ENCODE measurements around the gene STX2. TPM values are rescaled to one million over a fixed set of nuclear protein-coding genes. Genes with fewer than 3 reads are reported as not detected.

STX2 gene
- total and polyA plus RNA-seq, 9 donors = 14.6 to 24.7 (median 17.9) TPM

GRCh38 chr12:130805635-130806034 lies 33.4 kb downstream of the STX2 start:
- H3K36me3 ChIP-seq (ENCODE audit: control insufficient read depth, insufficient read depth, low read length) = peaks cover 56% of the 10 kb centered on the region
- H3K9me3 ChIP-seq (replicated peaks; ENCODE audit: control insufficient read depth, low read depth, low read length) = no peaks in the 10 kb centered on the region
- no peak overlapping the region for H3K4me3 ChIP-seq (ENCODE audit: low read length)
- H3K27me3 ChIP-seq (ENCODE audit: control insufficient read depth, insufficient read depth, low read length) = no peaks in the 10 kb centered on the region
- H3K27ac ChIP-seq (ENCODE audit: low read length) = no peak overlapping the region
- 82% methylated on average over 3 of the region's 5 CpGs for WGBS (ENCODE audit: insufficient coverage)
- H3K4me1 ChIP-seq (ENCODE audit: control insufficient read depth, insufficient read depth, low read length) = no peaks in the 10 kb centered on the region
- no peak for DNase-seq

- Histone ChIP-seq H3K27ac (ENCODE audit: low read length) (no peak overlapping the region), H3K9me3 (replicated peaks; ENCODE audit: control insufficient read depth, low read depth, low read length) (no peaks in the 10 kb centered on the region), H3K4me1 (ENCODE audit: control insufficient read depth, insufficient read depth, low read length) (no peaks in the 10 kb centered on the region), H3K27me3 (ENCODE audit: control insufficient read depth, insufficient read depth, low read length) (no peaks in the 10 kb centered on the region), H3K4me3 (ENCODE audit: low read length) (no peak overlapping the region), H3K36me3 (ENCODE audit: control insufficient read depth, insufficient read depth, low read length) (peaks cover 62% of the 10 kb centered on the region)
- WGBS (ENCODE audit: insufficient coverage) = 92% methylated on average over 13 of the region's 14 CpGs
- no peak for DNase-seq
Observed at GRCh38 chr12:130804216-130804615, 34.8 kb downstream of the STX2 start.

- no peaks in the 10 kb centered on the region for H3K27me3 ChIP-seq (ENCODE audit: control insufficient read depth, insufficient read depth, low read length)
- DNase-seq = no peak
- H3K27ac ChIP-seq (ENCODE audit: low read length) = no peak overlapping the region
- H3K4me1 ChIP-seq (ENCODE audit: control insufficient read depth, insufficient read depth, low read length) = no peaks in the 10 kb centered on the region
- no CpG with 5 or more reads among the region's 5 CpGs for WGBS (ENCODE audit: insufficient coverage)
- H3K9me3 ChIP-seq (replicated peaks; ENCODE audit: control insufficient read depth, low read depth, low read length) = no peaks in the 10 kb centered on the region
- peaks cover 66% of the 10 kb centered on the region for H3K36me3 ChIP-seq (ENCODE audit: control insufficient read depth, insufficient read depth, low read length)
- H3K4me3 ChIP-seq (ENCODE audit: low read length) = no peak overlapping the region
Observed at GRCh38 chr12:130803702-130804101, 35.3 kb downstream of the STX2 start.

- Histone ChIP-seq H3K4me1 (ENCODE audit: control insufficient read depth, insufficient read depth, low read length) (no peaks in the 10 kb centered on the region), H3K27ac (ENCODE audit: low read length) (no peak overlapping the region), H3K36me3 (ENCODE audit: control insufficient read depth, insufficient read depth, low read length) (peaks cover 64% of the 10 kb centered on the region), H3K27me3 (ENCODE audit: control insufficient read depth, insufficient read depth, low read length) (no peaks in the 10 kb centered on the region), H3K9me3 (replicated peaks; ENCODE audit: control insufficient read depth, low read depth, low read length) (no peaks in the 10 kb centered on the region), H3K4me3 (ENCODE audit: low read length) (no peak overlapping the region)
- WGBS (ENCODE audit: insufficient coverage) = no CpG with 5 or more reads among the region's 2 CpGs
- no peak for DNase-seq
Observed at GRCh38 chr12:130800312-130800711, 38.7 kb downstream of the STX2 start.

GRCh38 chr12:130799051-130799450 lies 40.0 kb downstream of the STX2 start:
- H3K36me3 ChIP-seq (ENCODE audit: control insufficient read depth, insufficient read depth, low read length) = peaks cover 59% of the 10 kb centered on the region
- no CpG with 5 or more reads among the region's 4 CpGs for WGBS (ENCODE audit: insufficient coverage)

GRCh38 chr12:130796985-130797686 lies 41.9 kb downstream of the STX2 start:
- Histone ChIP-seq H3K27ac (ENCODE audit: low read length) (no peak overlapping the region), H3K36me3 (ENCODE audit: control insufficient read depth, insufficient read depth, low read length) (peaks cover 65% of the 10 kb centered on the region)
- WGBS (ENCODE audit: insufficient coverage) = 95% methylated on average over 7 of the region's 19 CpGs

More at GRCh38 chr12:130799051-130799450, 40.0 kb downstream of the STX2 start:
- no peak for DNase-seq
- Histone ChIP-seq H3K27ac (ENCODE audit: low read length) (no peak overlapping the region), H3K4me3 (ENCODE audit: low read length) (no peak overlapping the region), H3K4me1 (ENCODE audit: control insufficient read depth, insufficient read depth, low read length) (no peaks in the 10 kb centered on the region), H3K9me3 (replicated peaks; ENCODE audit: control insufficient read depth, low read depth, low read length) (no peaks in the 10 kb centered on the region), H3K27me3 (ENCODE audit: control insufficient read depth, insufficient read depth, low read length) (no peaks in the 10 kb centered on the region)

GRCh38 chr12:130795906-130796305 lies 43.1 kb downstream of the STX2 start:
- DNase-seq = no peak
- no peak overlapping the region for H3K27ac ChIP-seq (ENCODE audit: low read length)
- no peaks in the 10 kb centered on the region for H3K4me1 ChIP-seq (ENCODE audit: control insufficient read depth, insufficient read depth, low read length)
- H3K27me3 ChIP-seq (ENCODE audit: control insufficient read depth, insufficient read depth, low read length) = no peaks in the 10 kb centered on the region
- H3K4me3 ChIP-seq (ENCODE audit: low read length) = no peak overlapping the region
- peaks cover 62% of the 10 kb centered on the region for H3K36me3 ChIP-seq (ENCODE audit: control insufficient read depth, insufficient read depth, low read length)
- WGBS (ENCODE audit: insufficient coverage) = 75% methylated on average over 4 of the region's 6 CpGs
- no peaks in the 10 kb centered on the region for H3K9me3 ChIP-seq (replicated peaks; ENCODE audit: control insufficient read depth, low read depth, low read length)

More at GRCh38 chr12:130796985-130797686, 41.9 kb downstream of the STX2 start:
- no peak for DNase-seq
- no peak overlapping the region for H3K4me3 ChIP-seq (ENCODE audit: low read length)
- H3K27me3 ChIP-seq (ENCODE audit: control insufficient read depth, insufficient read depth, low read length) = no peaks in the 10 kb centered on the region
- no peaks in the 10 kb centered on the region for H3K9me3 ChIP-seq (replicated peaks; ENCODE audit: control insufficient read depth, low read depth, low read length)
- H3K4me1 ChIP-seq (ENCODE audit: control insufficient read depth, insufficient read depth, low read length) = no peaks in the 10 kb centered on the region

DNA sequence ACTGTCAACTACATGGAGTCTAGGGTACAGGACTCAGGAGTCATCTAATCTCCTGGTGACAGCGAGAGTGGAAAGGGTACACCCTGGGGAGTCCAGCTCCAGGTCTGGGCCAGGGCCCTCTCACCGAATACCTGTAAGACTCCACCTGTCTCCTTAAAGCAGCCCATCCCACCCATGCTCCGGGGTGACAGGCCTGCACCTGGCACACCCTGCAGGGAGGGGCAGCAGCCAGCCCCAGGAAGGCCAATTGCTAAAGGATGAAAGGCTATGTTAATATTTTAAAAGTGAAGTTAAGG lies 45.5 kb downstream of the STX2 start:
- DNase-seq = no peak
- no peaks in the 10 kb centered on the region for H3K27me3 ChIP-seq (ENCODE audit: control insufficient read depth, insufficient read depth, low read length)
- no peaks in the 10 kb centered on the region for H3K4me1 ChIP-seq (ENCODE audit: control insufficient read depth, insufficient read depth, low read length)
- 100% methylated on average over 1 of the region's 3 CpGs for WGBS (ENCODE audit: insufficient coverage)
- H3K36me3 ChIP-seq (ENCODE audit: control insufficient read depth, insufficient read depth, low read length) = peaks cover 41% of the 10 kb centered on the region
- no peak overlapping the region for H3K4me3 ChIP-seq (ENCODE audit: low read length)
- H3K9me3 ChIP-seq (replicated peaks; ENCODE audit: control insufficient read depth, low read depth, low read length) = no peaks in the 10 kb centered on the region
- no peak overlapping the region for H3K27ac ChIP-seq (ENCODE audit: low read length)

DNA sequence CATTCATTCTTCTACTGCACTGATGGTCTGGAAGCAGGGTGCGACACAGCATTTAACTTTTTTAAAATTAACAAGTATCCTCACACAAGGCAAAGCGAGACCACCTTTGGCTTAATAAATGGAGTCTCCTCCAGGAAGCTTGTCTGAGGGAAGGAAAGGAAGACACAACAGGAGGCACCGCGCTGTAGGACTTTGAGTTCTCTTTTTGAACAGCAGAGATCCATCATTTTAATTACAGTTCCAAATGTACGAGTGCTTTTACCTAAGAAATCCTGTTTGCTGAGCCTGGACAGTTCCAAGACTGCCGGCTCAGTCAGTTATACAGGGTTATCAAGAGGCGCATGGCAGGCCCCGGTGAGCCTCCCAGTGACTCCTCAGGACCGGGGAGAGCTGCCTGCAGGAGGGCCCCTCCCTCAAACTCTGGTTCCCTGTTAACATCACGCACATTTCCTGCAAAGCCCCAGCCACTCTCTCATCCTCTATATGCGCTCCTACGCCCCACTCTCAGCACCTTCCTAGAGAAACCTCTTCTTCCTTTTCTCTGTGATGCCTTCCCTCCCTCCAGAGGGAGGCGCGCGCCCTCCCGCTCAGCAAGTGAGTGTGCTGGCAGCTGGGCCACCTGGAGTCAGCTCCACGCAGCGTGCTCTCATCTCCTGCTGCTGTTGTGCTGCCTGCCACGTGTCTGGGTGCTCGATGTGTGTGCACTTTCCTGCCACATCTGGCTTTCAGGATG lies 46.1 kb downstream of the STX2 start:
- WGBS (ENCODE audit: insufficient coverage) = 53% methylated on average over 16 of the region's 20 CpGs
- Histone ChIP-seq H3K27me3 (ENCODE audit: control insufficient read depth, insufficient read depth, low read length) (no peaks in the 10 kb centered on the region), H3K4me1 (ENCODE audit: control insufficient read depth, insufficient read depth, low read length) (no peaks in the 10 kb centered on the region), H3K9me3 (replicated peaks; ENCODE audit: control insufficient read depth, low read depth, low read length) (no peaks in the 10 kb centered on the region), H3K27ac (ENCODE audit: low read length) (no peak overlapping the region), H3K36me3 (ENCODE audit: control insufficient read depth, insufficient read depth, low read length) (peaks cover 41% of the 10 kb centered on the region), H3K4me3 (ENCODE audit: low read length) (no peak overlapping the region)
- no peak for DNase-seq

- DNase-seq = peak; percentile 42
- Histone ChIP-seq H3K27me3 (ENCODE audit: control insufficient read depth, insufficient read depth, low read length) (no peaks in the 10 kb centered on the region), H3K27ac (ENCODE audit: low read length) (no peak overlapping the region), H3K9me3 (replicated peaks; ENCODE audit: control insufficient read depth, low read depth, low read length) (no peaks in the 10 kb centered on the region), H3K36me3 (ENCODE audit: control insufficient read depth, insufficient read depth, low read length) (peaks cover 37% of the 10 kb centered on the region), H3K4me1 (ENCODE audit: control insufficient read depth, insufficient read depth, low read length) (no peaks in the 10 kb centered on the region), H3K4me3 (ENCODE audit: low read length) (no peak overlapping the region)
- 69% methylated on average over 9 of the region's 10 CpGs for WGBS (ENCODE audit: insufficient coverage)
Observed at GRCh38 chr12:130791629-130792028, 47.4 kb downstream of the STX2 start.
